LNCAP (cell line): Measurements from ENCODE around the gene PWP1.

Source experiments
- CTCF ChIP-seq: fragments of 450-650 bp; IDR thresholded peaks from 2 replicates; pipeline ENCODE4 v1.5.1; 2017; ENCODE audit warnings: mild to moderate bottlenecking

PWP1 gene

GRCh38 chr12:107669946-107670345 is 15.7 kb upstream of the PWP1 start:
- no peak for TF ChIP-seq CTCF

- TF ChIP-seq CTCF, result peak; percentile 78
These were observed 14.5 kb upstream of the PWP1 start for GRCh38 chr12:107670999-107671643.

DNA sequence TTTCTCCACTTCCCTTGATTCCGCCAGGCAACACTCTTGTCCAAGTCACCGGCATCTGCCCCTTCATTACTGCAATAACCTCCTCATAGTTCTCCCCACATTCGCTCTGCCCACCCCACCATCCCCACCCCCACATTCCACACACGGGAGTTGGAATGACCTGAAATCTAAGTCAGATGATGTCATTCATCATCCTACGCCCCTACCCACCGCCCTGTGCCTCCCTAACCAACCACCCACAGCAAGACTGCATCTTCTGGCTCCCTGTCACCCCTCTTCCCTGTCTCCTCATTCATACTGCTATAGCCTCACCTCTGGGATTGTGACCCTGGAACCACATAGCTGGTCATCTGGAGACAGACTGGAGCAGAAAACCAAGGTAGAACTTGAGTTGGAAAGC is 7.9 kb upstream of the PWP1 start:
- no peak for TF ChIP-seq CTCF

DNA sequence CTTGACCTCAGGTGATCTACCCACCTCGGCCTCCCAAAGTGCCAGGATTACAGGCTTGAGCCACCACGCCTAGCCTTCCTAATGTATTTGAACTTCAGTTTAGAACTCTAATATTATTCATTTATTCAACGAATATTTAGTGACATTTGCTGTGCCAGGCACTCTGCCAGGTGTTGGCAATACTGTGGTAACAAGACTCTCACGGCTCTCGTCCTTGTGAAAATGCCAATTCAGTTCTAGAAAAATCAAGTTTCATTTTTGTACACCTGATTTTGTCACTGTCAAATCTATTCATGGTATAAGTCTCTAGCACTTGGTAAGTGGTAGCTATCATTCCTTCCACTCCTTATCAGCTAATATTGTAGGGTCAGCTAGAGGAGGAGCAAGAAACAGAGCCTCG is 6.3 kb upstream of the PWP1 start:
- no peak for TF ChIP-seq CTCF

DNA sequence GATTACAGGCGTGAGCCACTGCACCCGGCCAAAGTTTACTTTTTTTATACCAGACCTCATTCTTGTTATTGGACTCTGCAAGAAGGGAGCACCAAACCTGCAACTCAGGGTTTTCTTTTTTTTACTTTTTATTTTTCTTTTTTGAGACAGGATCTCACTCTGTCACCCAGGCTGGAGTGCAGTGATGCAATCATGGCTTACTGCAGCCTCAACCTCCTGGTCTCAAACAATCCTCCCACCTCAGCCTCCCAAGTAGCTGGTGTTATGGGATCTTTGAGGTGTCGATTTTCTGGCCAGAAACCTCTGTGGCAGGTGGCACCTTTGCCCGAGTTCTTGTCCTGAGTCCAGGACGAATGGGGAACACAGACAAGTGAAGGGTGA is 4.2 kb upstream of the PWP1 start:
- no peak for TF ChIP-seq CTCF

- no peak for TF ChIP-seq CTCF
These were observed 3.5 kb upstream of the PWP1 start for GRCh38 chr12:107681836-107682820.

GRCh38 chr12:107684029-107684795 is 1.4 kb upstream of the PWP1 start:
- no peak for TF ChIP-seq CTCF
